Mesenchymal stem cell (in vitro differentiated cells and primary cell): ENCODE data around the gene OPN1LW.

Experiments
- DNase-seq: peaks from one replicate; pipeline ENCODE4 v3.0.0-alpha.2; 2013
- H2AFZ ChIP-seq: one replicate; pipeline ENCODE4 v1.6.1; 2013; ENCODE audit warnings: low read depth, mild to moderate bottlenecking, control low read depth, inconsistent platforms, low read length, moderate library complexity
- H2AK5ac ChIP-seq: 2 replicates; pipeline ENCODE4 v1.6.1; 2013; ENCODE audit warnings: low read length, moderate library complexity, mild to moderate bottlenecking, inconsistent platforms; ENCODE audit not compliant: severe bottlenecking
- H2BK120ac ChIP-seq: one replicate; pipeline ENCODE4 v1.6.1; 2013; ENCODE audit warnings: low read depth, mild to moderate bottlenecking, inconsistent platforms, low read length, moderate library complexity
- H2BK12ac ChIP-seq, 2 experiments: one replicate each; pipeline ENCODE4 v1.6.1; 2013; ENCODE audit warnings: inconsistent platforms in 2 of 2, low read length in 2 of 2, mild to moderate bottlenecking in 2 of 2, moderate library complexity in 2 of 2, control low read depth in 1 of 2
- H2BK15ac ChIP-seq: one replicate; pipeline ENCODE4 v1.6.1; 2013; ENCODE audit warnings: mild to moderate bottlenecking, low read depth, inconsistent platforms; ENCODE audit not compliant: poor library complexity, severe bottlenecking
- H2BK5ac ChIP-seq: 2 replicates; pipeline ENCODE4 v1.6.1; 2013; ENCODE audit warnings: low read depth, mild to moderate bottlenecking, low read length, control low read depth, inconsistent platforms; ENCODE audit not compliant: poor library complexity, severe bottlenecking
- H3K14ac ChIP-seq, 2 experiments: one replicate each; pipeline ENCODE4 v1.6.1; 2013; ENCODE audit warnings: inconsistent platforms in 2 of 2, low read length in 2 of 2, control low read depth in 1 of 2, mild to moderate bottlenecking in 1 of 2, moderate library complexity in 1 of 2
- H3K18ac ChIP-seq, 2 experiments: one replicate each; pipeline ENCODE4 v1.6.1; 2013; ENCODE audit warnings: inconsistent platforms in 2 of 2, low read length in 2 of 2, control low read depth in 1 of 2, low read depth in 1 of 2, mild to moderate bottlenecking in 1 of 2
- H3K23ac ChIP-seq, 2 experiments: one replicate each; pipeline ENCODE4 v1.6.1; 2013; ENCODE audit warnings: inconsistent platforms in 2 of 2, low read length in 2 of 2, mild to moderate bottlenecking in 2 of 2, moderate library complexity in 2 of 2, control low read depth in 1 of 2
- H3K27ac ChIP-seq: 2 replicates; pipeline ENCODE4 v1.5.1; 2013; ENCODE audit warnings: mild to moderate bottlenecking, moderate library complexity, low read length, control low read depth, inconsistent platforms; ENCODE audit not compliant: poor library complexity, severe bottlenecking
- H3K27me3 ChIP-seq, 2 experiments: 2 replicates each; pipeline versions ENCODE4 v1.6.1 to v1.7.0; 2013; ENCODE audit warnings: low read length in 2 of 2, mild to moderate bottlenecking in 2 of 2, moderate library complexity in 2 of 2, control low read depth in 1 of 2, inconsistent platforms in 1 of 2; ENCODE audit not compliant: control insufficient read depth in 1 of 2, insufficient read depth in 1 of 2
- H3K36me3 ChIP-seq, 2 experiments: 2 replicates each; pipeline versions ENCODE4 v1.6.1 to v1.7.0; 2013; ENCODE audit warnings: low read length in 2 of 2, control low read depth in 1 of 2, inconsistent platforms in 1 of 2, low read depth in 1 of 2, mild to moderate bottlenecking in 1 of 2; ENCODE audit not compliant: insufficient read depth in 2 of 2, control insufficient read depth in 1 of 2
- H3K4ac ChIP-seq, 2 experiments: one replicate each; pipeline ENCODE4 v1.6.1; 2013; ENCODE audit warnings: inconsistent platforms in 2 of 2, low read length in 2 of 2, mild to moderate bottlenecking in 2 of 2, moderate library complexity in 2 of 2, control low read depth in 1 of 2, low read depth in 1 of 2
- H3K4me1 ChIP-seq: 2 replicates; pipeline ENCODE4 v1.6.1; 2013; ENCODE audit warnings: low read depth, low read length, control low read depth; ENCODE audit not compliant: control insufficient read depth, insufficient read depth
- H3K4me2 ChIP-seq: 2 replicates; pipeline ENCODE4 v1.6.1; 2013; ENCODE audit warnings: low read length, mild to moderate bottlenecking, inconsistent platforms; ENCODE audit not compliant: poor library complexity, severe bottlenecking
- H3K4me3 ChIP-seq, 2 experiments: 2 replicates each; pipeline versions ENCODE4 v1.5.1 to v1.7.0; 2013; ENCODE audit warnings: low read length in 2 of 2, mild to moderate bottlenecking in 2 of 2, control low read depth in 1 of 2, low read depth in 1 of 2; ENCODE audit not compliant: insufficient read depth in 1 of 2
- H3K79me1 ChIP-seq: replicated peaks from 2 replicates; pipeline ENCODE4 v1.6.1; 2013; ENCODE audit warnings: mild to moderate bottlenecking, control low read depth, low read length, inconsistent platforms; ENCODE audit not compliant: poor library complexity, severe bottlenecking
- H3K9ac ChIP-seq: 2 replicates; pipeline ENCODE4 v1.7.0; 2013; ENCODE audit warnings: mild to moderate bottlenecking, low read length, moderate library complexity
- H3K9me3 ChIP-seq: 2 replicates; pipeline ENCODE4 v1.7.0; 2013; ENCODE audit warnings: mild to moderate bottlenecking, low read length; ENCODE audit not compliant: control insufficient read depth
- H4K8ac ChIP-seq: one replicate; pipeline ENCODE4 v1.6.1; 2013; ENCODE audit warnings: inconsistent platforms, mild to moderate bottlenecking, low read length, moderate library complexity
- H4K91ac ChIP-seq: one replicate; pipeline ENCODE4 v1.6.1; 2013; ENCODE audit warnings: mild to moderate bottlenecking, low read length, inconsistent platforms
- WGBS: methylation state at CpG from one replicate; pipeline ENCODE4 v1.1.7; 2013; ENCODE audit warnings: mixed read lengths; 5-methylcytosine and 5-hydroxymethylcytosine counted together

OPN1LW gene

GRCh38 chrX:154120567-154120966, 23.5 kb upstream of the OPN1LW start:
- no peak overlapping the region for H3K9ac ChIP-seq
- H2AFZ ChIP-seq, result no peak overlapping the region
- DNase-seq, result no peak
- H4K91ac ChIP-seq, result no peak overlapping the region
- peaks cover 1% of the 10 kb centered on the region for H3K4me1 ChIP-seq
- no peak overlapping the region for H3K4ac ChIP-seq
- H3K27ac ChIP-seq, result no peak overlapping the region
- no peak overlapping the region for H2AK5ac ChIP-seq
- H3K23ac ChIP-seq, result no peak overlapping the region
- H3K18ac ChIP-seq, result no peak overlapping the region
- H2BK120ac ChIP-seq, result no peak overlapping the region
- no peak overlapping the region for H3K4me2 ChIP-seq
- peaks cover 6 to 37% of the 10 kb centered on the region in 2 experiments for H3K27me3 ChIP-seq
- H3K79me1 ChIP-seq, result no peaks in the 10 kb centered on the region
- H3K36me3 ChIP-seq, result no peaks in the 10 kb centered on the region
- H4K8ac ChIP-seq, result no peak overlapping the region
- no peak overlapping the region for H3K4me3 ChIP-seq
- no peak overlapping the region for H2BK12ac ChIP-seq
- no peak overlapping the region for H2BK5ac ChIP-seq
- WGBS, result 92% methylated on average over 2 of the region's 3 CpGs
- H2BK15ac ChIP-seq, result no peak overlapping the region
- no peak overlapping the region for H3K14ac ChIP-seq
- peaks cover 5% of the 10 kb centered on the region for H3K9me3 ChIP-seq

DNA sequence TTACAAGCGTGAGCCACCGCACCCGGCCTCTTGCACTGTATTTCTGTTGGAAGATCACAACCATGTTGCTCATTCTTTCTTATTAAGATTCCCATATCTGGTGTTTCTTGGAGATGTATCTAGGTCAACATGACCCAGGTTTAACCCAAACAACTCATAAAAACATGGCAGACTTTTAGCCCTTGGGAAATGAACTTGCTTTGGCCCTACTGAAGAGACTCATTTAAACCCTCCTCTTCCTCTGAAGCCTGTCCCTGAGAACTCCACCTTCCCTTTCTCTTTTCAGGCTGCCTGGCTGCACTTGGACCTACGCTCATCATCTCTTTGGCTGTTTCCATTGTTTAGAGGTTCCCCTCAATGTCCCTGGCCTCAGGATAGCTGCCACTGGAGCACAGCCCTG, 22.8 kb upstream of the OPN1LW start:
- Histone ChIP-seq H3K9ac (no peak overlapping the region), H3K4me1 (peaks cover 1% of the 10 kb centered on the region), H3K14ac (no peak overlapping the region), H3K23ac (no peak overlapping the region), H3K79me1 (no peaks in the 10 kb centered on the region), H2BK5ac (no peak overlapping the region), H3K27me3 (peaks cover 6 to 32% of the 10 kb centered on the region in 2 experiments), H3K18ac (no peak overlapping the region), H3K4ac (no peak overlapping the region), H2BK15ac (no peak overlapping the region), H4K8ac (no peak overlapping the region), H3K27ac (no peak overlapping the region), H3K4me2 (no peak overlapping the region), H3K36me3 (no peaks in the 10 kb centered on the region), H2BK120ac (no peak overlapping the region), H2BK12ac (no peak overlapping the region), H2AFZ (no peak overlapping the region), H3K9me3 (peaks cover 5% of the 10 kb centered on the region), H2AK5ac (no peak overlapping the region), H3K4me3 (no peak overlapping the region), H4K91ac (no peak overlapping the region)
- DNase-seq, result no peak
- 100% methylated on average over 1 of the region's 4 CpGs for WGBS

- Histone ChIP-seq H2BK120ac (no peak overlapping the region), H2BK5ac (no peak overlapping the region), H3K9me3 (peaks cover 5% of the 10 kb centered on the region), H3K23ac (no peak overlapping the region), H3K27me3 (peaks cover 0 to 31% of the 10 kb centered on the region in 2 experiments), H3K4me1 (peaks cover 1% of the 10 kb centered on the region), H2BK15ac (no peak overlapping the region), H2BK12ac (no peak overlapping the region), H3K4me2 (no peak overlapping the region), H3K79me1 (no peaks in the 10 kb centered on the region), H3K27ac (no peak overlapping the region), H2AK5ac (no peak overlapping the region), H4K8ac (no peak overlapping the region), H3K18ac (no peak overlapping the region), H3K36me3 (no peaks in the 10 kb centered on the region), H3K4ac (no peak overlapping the region), H4K91ac (no peak overlapping the region), H3K9ac (no peak overlapping the region), H2AFZ (no peak overlapping the region), H3K14ac (no peak overlapping the region), H3K4me3 (no peak overlapping the region)
- no peak for DNase-seq
- WGBS, result 81% methylated on average over 9 of the region's 11 CpGs
These were observed 22.1 kb upstream of the OPN1LW start for GRCh38 chrX:154121961-154122360.

DNA sequence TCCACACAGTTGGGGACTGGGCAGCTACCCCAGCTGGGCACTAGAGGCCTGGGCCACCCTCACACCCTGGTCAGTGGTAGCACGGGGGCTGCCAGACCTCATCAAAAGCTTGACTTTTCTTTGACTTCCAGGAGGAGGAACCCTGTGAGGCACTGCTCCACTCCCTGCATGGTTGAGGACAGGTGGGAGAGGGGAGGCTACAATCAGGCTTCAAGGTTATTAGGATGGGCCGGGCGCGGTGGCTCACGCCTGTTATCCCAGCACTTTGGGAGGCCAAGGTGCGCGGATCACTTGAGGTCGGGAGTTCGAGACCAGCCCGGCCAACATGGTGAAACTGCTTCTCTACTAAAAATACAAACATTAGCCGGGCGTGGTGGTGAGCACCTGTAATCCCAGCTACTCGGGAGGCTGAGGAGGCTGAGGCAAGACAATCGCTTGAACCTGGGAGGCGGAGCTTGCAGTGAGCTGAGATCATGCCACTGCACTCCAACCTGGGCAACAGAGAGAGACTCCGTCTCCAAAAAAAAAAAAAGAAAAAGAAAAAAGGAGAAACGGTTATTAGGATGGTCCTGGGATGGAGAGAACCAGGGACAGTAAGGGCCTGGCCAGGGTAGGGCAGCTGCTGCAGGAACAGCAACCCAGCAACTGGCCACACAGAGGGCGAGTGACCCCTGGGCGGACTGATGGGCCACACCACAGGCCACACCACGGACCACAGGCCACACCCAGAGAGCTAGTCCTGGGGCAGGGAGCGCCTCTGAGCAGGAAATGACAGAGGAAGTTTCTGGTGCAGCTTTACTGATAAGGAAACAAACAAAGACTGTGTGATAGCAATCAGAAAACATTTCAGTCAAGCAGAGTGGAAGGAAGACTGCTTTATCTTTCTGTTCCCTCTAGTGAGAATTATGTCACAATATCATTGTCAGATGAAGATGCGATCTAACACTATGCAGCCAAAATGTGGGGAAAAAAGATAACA, 20.5 kb upstream of the OPN1LW start:
- H3K4me2 ChIP-seq, result no peak overlapping the region
- H3K79me1 ChIP-seq, result no peaks in the 10 kb centered on the region
- no peaks in the 10 kb centered on the region for H3K9me3 ChIP-seq
- no peak overlapping the region for H2AFZ ChIP-seq
- WGBS, result 77% methylated on average over 16 of the region's 22 CpGs
- no peak overlapping the region for H3K14ac ChIP-seq
- no peak overlapping the region for H3K9ac ChIP-seq
- H2BK120ac ChIP-seq, result no peak overlapping the region
- H3K4me1 ChIP-seq, result peaks cover 1% of the 10 kb centered on the region
- no peaks in the 10 kb centered on the region for H3K36me3 ChIP-seq
- H3K27me3 ChIP-seq, result peaks cover 0 to 20% of the 10 kb centered on the region in 2 experiments
- no peak overlapping the region for H3K4me3 ChIP-seq
- H3K27ac ChIP-seq, result no peak overlapping the region
- H2AK5ac ChIP-seq, result no peak overlapping the region
- DNase-seq, result no peak
- H3K23ac ChIP-seq, result no peak overlapping the region
- H2BK5ac ChIP-seq, result no peak overlapping the region
- H3K18ac ChIP-seq, result peak overlapping the region in 1 of 2 experiments; percentile 12
- H4K8ac ChIP-seq, result no peak overlapping the region
- no peak overlapping the region for H2BK15ac ChIP-seq
- H3K4ac ChIP-seq, result no peak overlapping the region
- H2BK12ac ChIP-seq, result no peak overlapping the region
- H4K91ac ChIP-seq, result no peak overlapping the region
